ENCODE results near the gene IQCE.

The IQCE gene

GRCh38 chr7:2566890-2567678 lies 8.3 kb downstream of the IQCE start:
- peak overlapping the region; percentile 48 for H3K4me3 ChIP-seq (ENCODE audit: low read depth, low read length)
- peak; percentile 68 for DNase-seq (ENCODE audit: low read depth)
- TF ChIP-seq CTCF (conservative IDR thresholded peaks at IDR 0.05; ENCODE audit: low read depth, low read length) = no peak

DNA sequence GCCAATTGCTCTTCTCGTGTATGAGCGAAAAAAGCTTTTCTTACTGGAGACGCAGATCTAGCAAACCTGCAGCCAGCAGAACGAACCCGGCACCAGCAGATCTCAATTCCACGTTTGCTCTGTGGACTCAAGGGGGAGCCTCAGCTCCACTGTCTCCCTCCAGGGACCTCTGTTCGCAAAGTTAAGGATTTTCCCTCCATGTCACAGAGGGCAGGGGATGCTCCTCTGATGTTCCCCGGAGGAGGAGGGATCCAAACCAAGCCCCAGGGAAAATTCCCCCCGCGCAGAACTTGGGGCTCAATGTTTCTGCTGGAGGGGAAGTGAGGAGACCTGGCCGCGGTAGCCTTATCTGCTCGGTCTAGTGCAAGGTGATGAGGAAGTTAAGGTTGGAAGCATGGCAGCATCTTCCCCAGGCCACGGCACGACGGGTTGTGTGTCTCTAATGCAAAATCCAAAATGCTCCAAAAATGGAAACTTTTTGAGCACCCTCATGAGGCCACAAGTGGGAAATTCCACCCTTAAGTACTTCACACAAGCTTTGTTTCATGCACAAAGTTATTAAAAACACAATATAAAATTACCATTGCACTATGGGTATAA lies 9.0 kb downstream of the IQCE start:
- peak; percentile 70 for DNase-seq (ENCODE audit: low read depth)
- no peak overlapping the region for H3K4me3 ChIP-seq (ENCODE audit: low read depth, low read length)
- peak; percentile 82 for TF ChIP-seq CTCF (conservative IDR thresholded peaks at IDR 0.05; ENCODE audit: low read depth, low read length)

- DNase-seq (ENCODE audit: low read depth) = no peak
- TF ChIP-seq CTCF (conservative IDR thresholded peaks at IDR 0.05; ENCODE audit: low read depth, low read length) = no peak
Measured at GRCh38 chr7:2568521-2569223, 9.9 kb downstream of the IQCE start.

GRCh38 chr7:2569421-2569820 lies 10.6 kb downstream of the IQCE start:
- no peak for DNase-seq (ENCODE audit: low read depth)
- H3K4me3 ChIP-seq (ENCODE audit: low read depth, low read length) = no peak overlapping the region
- TF ChIP-seq CTCF (conservative IDR thresholded peaks at IDR 0.05; ENCODE audit: low read depth, low read length) = no peak

More at GRCh38 chr7:2568521-2569223, 9.9 kb downstream of the IQCE start:
- no peak overlapping the region for H3K4me3 ChIP-seq (ENCODE audit: low read depth, low read length)

DNA sequence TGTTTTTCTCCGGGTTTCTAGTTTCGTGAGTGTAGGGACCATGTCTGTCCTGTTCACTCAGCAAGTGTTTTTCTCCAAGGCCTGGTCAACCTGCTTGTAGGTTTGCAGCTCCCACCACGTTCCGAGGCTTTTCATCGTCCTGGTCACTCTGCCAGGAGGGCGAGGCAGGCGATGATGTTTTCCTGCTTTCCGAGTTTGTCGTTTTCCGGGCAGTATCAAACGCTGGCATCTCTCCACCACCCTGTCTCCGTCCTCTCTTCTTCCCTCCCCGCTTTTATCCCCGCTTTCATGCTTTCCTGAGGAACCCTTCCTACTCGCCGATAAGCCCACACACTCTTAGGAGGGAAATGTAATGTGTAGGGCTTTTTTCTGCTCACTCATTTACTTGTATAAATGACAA lies 11.2 kb downstream of the IQCE start:
- no peak for DNase-seq (ENCODE audit: low read depth)
- no peak for TF ChIP-seq CTCF (conservative IDR thresholded peaks at IDR 0.05; ENCODE audit: low read depth, low read length)
- no peak overlapping the region for H3K4me3 ChIP-seq (ENCODE audit: low read depth, low read length)

DNA sequence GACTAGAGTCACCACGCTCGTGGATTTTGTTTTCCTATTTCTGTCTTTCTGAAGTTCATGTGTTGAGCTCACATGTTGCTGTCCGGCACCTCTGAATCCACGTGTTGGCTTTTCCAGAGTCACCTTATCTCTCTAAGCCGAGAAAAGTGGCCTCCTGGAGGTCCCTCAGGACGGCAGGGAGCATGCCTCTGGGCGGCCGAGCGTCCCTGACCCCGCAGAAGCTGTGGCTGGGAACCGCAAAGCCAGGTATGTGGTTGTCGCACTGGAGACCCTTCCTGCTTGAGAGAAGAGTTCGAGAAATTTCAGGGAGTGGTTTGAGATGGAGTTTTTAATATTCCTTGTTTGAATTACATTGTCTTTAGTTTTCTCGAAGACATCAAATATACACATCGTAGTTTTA lies 12.6 kb downstream of the IQCE start:
- TF ChIP-seq CTCF (conservative IDR thresholded peaks at IDR 0.05; ENCODE audit: low read depth, low read length) = no peak
- DNase-seq (ENCODE audit: low read depth) = no peak
- H3K4me3 ChIP-seq (ENCODE audit: low read depth, low read length) = no peak overlapping the region

Measured in choroid plexus epithelial cell (primary cell).